CD4-positive, alpha-beta T cell treated with Interleukin-2 at 100 ng/mL for 4 hours (primary cell): ENCODE results near the gene CHRNA4.
"Not testable (repeated sequence)": the region's sequence is repeated elsewhere in the genome, so short reads cannot be mapped to it uniquely, and the experiment has no call there.

Source experiments
- DNase-seq: peaks from one replicate; pipeline ENCODE4 v3.0.0-alpha.2; 2020; ENCODE audit warnings: low spot score

CHRNA4 gene

DNA sequence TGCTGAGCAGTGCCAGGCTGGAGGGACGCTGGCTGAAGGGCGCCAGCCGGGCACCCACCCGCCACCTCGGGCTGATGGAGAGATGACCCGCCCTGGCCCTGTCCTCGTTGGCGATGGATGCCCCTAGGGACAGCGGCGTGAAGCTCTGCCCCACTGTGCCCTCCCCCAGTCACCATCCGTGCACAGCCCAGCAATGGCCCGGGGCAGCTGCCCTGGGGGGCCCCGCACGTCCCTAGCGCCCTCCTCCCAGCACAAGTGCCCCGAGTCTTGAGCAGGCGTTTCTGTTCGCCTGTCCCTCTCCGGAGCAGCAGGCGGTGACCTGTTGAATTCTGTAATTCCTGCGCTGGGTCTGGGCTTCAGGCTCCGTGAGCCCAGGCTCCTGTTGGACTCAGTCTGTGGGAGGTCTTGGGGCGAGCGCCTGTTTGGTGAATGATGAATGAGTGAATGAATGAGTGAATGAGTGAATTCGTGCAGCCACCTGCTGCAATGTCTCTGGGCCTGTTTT, 36.8 kb upstream of the CHRNA4 start:
- DNase-seq: no peak

DNA sequence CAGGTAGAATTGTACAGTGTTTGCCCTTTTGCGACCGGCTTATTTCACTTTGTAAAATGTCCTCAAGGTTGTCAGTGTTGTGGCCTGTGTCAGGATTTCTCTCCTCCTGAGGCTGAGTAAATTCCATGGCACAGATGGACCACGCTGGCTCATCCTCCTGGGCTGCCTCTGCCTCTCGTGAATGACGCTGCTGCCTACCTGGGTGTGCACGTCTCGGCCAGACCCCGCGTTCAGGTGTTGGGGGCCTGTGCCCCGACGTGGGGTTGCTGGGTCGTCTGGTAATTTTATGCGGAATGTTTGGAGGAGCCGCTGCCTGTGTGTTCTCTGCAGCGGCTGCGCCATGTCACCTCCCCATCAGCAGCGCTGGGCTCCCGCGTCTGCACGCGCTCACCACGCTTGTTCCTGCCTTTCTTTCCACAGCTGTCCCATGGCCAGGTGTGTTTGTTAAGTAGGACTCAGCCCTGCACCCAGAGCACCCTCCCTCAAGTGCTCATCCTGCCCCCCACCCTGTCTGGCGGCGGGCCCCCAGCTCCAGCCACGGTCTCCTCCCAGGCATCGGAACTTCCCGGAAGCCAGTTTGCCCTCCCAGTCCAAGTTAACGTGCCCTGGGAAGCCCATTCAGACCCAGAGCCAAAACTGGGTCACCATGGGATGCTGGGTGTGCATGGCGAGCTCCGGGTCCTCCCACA, 36.1 kb upstream of the CHRNA4 start:
- DNase-seq: no peak

DNA sequence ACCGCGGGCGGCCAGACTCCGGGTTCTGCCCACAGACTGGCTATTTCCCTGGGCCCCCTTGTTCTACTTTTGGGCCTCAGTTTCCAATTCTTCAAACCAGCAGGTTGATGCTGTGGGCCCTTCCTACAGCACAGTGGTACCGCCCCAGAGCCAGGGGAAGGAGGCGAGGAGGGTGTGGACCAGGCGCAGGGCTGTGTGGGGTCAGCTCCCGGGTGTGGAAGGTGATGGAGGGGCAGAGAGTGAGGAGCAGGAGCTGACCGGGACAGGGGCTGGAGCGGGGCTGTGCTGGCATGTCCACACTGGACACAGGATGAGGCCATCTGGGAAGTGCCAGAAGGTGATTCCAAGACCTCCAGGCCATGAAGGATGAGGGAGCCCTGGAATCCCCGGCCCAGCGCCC, 35.2 kb upstream of the CHRNA4 start:
- DNase-seq: no peak

DNA sequence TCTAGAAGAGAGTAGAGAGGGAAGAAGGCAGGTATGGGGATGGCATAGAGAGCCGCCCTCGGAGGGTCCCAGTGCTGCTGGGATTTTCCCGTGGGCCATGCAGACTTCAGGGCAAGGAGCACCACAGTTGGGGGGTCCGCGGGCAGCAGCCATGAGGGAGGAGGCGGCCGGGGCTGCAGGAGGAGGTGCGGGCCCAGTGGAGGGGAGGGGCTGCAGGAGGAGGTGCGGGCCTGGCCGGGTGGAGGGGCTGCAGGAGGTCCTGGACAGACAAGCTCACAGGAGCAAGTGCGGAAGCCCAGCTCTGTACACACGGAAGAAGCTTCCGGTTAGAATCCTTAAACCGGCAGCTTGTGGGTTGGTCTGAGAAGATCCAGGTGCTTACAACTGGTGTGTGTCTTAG, 34.6 kb upstream of the CHRNA4 start:
- DNase-seq: no peak

DNA sequence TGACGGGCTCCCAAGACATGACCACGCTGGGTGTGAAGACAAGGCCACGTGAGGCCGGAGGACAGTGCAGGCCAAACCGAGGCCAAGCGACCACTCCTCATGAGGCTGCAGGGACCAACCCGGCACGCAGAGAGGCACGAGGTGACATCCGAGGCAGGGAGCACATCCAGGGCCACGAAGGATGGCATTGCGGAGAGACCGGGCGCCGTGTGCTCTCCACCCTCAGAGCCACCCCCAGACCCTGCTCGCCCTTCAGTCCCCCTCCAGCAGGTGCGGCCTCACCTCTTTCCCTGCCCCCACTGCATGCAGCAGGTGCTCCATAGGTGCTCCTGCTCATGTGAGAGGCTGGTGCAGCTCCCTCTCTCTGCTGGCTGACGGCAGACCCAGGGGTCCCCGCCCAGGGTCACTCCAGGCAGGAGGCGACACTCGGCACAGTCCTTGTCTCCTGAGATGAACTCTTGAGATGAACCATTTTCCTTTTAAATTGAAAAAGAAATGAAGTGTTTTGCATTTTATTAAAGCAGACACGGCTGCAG, 33.8 kb upstream of the CHRNA4 start:
- DNase-seq: no peak

DNA sequence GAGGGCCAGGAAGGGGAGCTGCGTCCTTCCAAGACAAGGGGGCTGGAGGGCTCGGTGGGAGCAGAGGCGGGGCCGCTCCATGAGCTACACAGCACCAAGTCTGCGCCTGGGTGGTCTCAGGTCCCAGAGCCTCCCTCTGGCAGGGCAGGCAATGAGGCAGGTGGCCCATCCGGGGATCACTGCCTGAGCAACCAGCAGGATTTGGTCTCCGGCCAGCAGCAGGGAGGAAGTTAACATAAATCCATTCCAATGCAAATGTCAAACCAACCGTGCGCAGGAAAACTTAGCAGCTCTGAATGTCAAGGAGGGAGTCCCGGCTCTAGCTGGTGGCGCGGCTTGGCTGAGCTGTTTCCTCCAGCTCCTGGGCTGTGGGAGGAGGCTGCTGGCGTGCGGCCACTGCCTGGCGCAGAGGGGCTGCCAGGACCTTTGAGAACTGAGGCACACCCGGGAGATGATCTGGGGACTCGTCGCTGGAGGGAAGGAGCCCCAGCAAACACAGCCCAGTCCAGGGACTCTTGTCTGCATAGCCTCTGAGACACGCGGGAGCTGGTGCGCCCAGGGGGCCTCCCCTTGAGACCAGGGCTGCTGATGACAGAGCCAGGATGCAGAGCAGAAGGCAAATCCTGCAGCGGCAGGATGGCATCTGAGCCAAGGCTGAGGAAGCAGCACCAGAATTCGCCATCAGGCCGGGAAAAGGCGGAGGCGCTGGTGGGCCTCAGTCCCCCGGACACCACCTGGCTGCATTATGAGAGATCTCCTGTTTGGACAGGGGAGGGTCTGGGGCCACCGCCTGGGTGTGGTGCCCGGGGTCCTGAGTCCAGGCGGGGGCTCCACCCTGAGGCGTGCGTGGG, 33.1 kb upstream of the CHRNA4 start:
- no peak for DNase-seq

DNA sequence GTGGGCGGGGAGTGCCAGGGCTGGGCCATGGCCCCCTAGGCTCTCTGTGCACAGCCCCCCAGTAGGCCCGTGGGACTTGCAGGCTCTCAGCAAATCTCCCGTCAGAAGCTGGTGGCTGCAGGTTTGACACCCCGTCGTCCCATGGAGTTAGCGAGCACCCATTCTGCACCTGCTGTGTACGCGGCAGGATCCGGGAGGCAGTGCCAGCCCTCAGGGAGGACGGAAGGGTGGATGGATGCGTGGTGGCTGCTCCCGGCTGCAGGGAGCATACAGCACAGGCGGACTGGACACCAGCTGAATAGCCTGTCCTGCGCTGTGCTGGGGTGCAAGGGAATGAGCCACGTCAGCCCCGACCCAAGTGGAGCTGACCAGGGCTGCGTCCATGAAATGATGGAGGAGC, 32.4 kb upstream of the CHRNA4 start:
- no peak for DNase-seq

DNA sequence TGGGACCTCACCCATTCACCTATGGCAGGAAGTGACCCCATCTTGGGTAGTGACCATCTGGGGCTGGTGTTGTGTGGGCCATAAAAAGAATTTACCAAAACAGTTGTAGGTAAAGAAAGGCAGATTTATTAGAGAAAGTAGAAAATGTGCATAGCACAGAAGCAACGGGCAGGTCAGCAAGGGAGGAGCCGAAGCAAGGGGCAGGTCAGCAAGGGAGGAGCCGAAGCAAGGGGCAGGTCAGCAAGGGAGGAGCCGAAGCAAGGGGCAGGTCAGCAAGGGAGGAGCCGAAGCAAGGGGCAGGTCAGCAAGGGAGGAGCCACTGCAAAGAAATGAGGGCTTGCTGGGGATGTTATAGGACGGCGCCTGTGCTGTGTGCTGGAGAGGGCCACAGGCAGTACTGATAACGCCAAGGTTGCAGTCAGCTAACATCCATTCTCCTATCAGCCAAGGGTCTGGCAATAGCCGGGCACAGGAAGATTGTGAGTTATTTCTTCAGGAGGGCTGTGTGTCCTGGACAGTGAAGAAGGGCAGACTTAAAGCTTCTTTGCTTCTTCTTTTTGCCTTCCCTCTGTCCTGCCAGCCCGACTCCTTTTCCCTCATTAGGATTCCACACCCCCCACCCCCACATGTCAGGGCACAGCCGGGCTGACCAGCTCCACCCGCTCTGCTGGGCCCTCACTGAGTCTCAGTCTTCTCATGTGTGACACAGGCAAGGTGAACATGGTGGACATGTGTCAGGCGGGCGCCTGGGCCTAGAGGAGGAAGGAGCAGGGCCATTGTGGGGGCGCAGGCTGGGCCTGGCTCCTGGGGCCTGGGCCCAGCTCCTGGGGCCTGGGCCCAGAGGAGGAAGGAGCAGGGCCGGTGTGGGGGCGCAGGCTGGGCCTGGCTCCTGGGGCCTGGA, 31.6 kb upstream of the CHRNA4 start:
- no peak for DNase-seq

DNA sequence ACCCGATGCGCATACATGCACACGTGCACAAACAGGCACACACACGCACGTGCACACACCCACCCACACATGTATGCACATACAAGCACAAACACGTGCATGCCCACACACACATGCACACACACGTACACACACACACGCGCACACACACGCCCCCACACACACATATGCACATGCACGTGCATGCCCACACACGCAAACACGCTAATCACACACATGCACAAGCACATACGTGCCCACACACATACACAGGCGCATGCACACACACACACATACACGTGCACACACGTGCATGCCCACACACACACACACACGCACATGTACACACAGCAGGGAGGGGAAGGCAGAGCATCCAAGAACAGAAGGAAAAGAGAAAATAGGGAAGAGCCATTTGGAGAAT, 26.8 kb upstream of the CHRNA4 start:
- no peak for DNase-seq

DNA sequence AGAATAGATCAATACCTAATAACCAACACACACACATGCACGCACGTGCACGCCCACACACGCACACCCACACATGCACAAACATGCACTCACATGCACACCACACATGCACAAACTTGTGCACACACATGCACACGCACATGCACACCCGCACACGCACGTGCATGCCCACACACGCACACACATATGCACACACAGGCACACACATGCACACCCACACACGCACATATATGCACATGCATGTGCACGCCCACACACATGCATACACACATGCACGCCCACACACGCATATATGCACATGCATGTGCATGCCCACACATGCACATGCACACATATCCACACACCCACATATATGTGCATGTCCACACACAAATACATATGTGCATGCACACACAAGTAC, 26.2 kb upstream of the CHRNA4 start:
- no peak for DNase-seq

DNA sequence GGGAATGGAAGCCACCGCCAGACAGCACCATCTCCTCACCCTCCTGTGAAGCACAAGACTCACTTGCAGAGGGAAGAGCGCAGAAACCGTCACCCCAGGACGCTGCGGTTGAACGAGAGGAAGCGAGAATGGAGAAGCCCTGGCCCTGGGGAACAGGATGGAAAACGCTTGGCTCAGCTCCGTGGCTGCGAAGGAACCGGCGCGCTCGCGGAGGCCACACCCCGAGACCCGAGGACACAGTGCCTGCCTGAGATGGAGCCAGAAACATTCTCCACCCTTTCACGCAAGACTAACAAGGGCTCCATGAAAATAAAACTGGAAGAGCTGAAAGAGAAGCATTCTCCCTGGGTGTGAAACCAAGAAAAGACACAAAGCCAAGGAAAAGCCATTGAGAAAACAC, 25.3 kb upstream of the CHRNA4 start:
- no peak for DNase-seq

DNA sequence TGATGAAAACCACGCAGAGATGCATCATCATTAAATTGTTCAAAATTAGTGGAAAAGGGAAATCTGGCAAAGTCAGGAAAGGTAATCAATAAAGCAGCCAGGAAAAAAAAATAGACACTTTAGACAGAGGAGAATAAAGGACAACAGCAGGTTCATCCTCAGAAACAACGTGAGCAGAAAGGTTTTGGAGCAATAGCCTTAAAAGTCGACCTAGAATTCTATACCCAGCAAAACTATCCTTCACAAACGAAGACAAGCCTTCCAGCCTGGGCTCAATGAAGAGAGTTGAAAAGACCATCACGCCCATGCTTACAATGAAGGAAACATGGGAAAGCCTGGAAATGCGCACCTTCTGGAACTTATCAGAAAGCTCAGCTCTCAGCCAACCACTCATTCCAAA, 24.7 kb upstream of the CHRNA4 start:
- no peak for DNase-seq

DNA sequence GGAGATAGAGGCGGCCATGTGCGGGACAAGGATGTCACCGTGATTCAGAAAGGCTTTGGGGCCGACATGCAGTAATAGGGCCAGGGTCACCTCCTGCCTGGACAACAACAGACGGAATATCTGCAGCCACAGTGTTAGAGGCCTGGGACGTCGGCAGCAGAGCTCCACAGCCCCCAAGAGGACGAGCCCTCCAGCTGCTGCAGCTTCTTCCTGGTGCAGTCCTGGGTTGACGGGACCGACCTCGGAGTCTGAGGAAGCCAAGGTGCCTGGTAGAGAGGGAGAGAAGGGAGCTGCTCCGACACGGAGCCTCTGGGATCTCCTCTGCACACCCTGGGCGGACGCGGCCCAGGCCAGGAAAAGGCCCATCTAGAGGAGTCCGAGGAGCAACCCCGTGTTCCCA, 23.2 kb upstream of the CHRNA4 start:
- DNase-seq: no peak

DNA sequence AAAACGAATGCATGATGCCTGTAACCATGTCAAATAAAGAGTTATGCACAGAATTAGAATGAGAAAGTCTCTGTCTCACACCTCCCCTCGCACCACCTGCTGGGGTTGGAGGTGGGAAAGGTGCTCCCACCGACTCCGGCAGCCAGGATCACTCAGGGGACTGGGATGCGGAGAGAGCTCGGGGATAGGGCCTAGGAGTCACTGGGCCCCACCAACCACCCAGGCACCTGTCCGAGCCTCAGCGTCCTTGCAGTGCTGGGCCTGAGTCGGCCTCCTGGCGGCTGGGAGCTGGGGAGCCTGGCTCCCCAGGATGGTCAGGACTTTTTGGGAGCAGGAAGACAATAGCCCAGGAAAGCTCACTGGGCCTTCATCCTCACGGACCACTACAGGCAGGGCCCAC, 22.4 kb upstream of the CHRNA4 start:
- no peak for DNase-seq

DNA sequence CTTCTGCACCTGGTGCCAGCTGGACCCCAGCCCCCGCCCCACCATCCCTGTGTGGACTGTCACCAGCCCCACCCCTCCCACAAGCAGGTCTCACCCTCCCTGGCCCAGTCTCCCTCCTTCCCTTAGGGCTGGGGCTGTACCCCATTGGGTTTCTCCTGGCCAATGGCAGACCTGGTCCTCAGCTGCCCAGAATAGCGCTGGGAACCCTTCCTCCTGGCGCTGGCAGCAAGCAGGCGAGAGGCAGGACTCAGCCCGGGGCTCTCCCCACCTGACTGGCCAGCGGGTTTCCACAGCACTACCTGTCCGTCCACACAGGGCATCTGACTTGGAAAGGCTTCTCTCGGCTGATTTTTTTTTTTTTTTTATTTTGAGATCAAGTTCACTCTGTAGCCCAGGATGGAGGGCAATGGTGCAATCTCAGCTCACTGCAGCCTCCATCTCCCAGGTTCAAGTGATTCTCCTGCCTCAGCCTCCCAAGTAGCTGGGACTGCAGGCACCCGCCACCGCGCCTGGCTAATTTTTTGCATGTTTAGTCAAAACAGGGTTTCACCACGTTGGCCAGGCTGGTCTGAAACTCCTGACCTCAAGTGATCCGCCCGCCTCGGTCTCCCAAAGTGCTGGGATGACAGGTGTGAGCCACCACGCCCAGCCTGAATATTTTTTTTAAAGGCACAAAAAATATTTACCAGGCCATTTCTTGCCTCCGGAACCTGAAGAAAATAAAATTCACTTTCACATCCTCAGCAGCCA, 21.6 kb upstream of the CHRNA4 start:
- no peak for DNase-seq

DNA sequence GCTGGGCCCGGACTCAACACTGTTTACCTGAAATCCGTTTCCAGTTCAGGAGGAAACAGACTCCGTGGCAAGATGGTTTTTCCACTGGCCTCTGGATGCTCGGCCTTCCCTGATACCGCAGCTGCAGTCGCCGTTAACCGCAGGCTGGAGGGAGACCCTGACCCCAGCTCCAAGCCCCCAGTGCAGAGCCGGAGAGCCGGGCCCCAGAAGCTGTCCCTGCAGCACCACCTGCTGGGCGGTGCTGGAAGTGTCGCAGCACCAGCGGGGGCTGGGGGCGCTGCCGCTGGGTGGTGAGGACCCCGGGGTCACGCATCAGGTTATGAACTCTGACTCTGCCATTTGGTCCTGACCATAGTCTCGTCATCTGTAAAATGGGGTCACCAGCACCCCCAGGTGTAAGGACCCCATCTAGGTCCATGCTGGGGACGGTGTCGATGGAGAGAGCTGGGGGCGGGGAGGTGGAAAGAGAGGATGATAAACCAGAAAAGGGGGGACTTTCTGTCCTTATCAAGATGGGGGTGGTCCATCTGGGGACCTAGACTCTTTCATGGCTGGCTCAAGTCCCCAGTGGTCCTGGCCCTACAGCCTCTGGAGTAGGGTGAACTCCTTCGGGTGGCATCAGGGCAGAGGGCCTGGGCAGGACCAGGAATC, 20.8 kb upstream of the CHRNA4 start:
- peak; percentile 7 for DNase-seq

DNA sequence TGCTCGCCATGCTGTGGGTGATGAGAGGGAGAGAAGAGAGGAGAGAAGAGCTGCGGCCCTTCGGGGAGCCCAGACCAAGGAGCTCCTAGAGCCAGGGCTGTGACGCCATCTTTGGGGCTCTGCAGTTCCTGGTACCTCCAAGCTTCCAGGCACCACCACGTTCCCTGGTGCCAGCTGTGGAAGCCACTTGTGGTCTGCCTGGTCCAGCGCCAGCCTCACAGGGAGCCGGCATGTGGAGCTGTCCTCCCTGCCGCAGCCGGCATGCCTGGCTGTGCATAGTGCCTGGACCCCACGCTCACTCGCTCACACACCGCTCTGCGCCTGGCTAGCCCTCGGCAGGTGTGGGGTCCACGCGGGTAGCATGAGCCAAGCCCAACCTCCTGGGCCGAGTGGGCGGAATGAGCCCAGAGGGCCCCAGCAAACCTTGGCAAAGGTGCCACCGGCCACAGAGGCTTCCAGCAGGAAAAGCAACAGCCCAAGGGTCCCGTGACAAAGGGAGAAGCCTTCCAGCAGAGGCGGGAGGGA, 19.3 kb upstream of the CHRNA4 start:
- no peak for DNase-seq

DNA sequence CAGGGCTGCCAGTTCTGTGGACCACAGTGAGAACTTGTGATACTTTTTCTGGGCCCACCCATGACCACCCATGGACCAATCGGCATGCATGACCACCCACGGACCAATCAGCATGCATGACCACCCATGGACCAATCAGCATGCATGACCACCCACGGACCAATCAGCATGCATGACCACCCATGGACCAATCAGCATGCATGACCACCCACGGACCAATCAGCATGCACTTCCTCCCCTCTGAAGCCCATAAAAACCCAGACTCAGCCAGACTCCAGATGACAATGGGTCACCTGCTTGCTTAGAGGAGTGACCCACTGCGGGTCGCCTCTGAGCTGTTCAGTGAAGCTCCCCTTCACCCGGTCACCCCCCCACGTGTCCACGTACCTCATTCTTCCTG, 18.7 kb upstream of the CHRNA4 start:
- not testable (repeated sequence) for DNase-seq

DNA sequence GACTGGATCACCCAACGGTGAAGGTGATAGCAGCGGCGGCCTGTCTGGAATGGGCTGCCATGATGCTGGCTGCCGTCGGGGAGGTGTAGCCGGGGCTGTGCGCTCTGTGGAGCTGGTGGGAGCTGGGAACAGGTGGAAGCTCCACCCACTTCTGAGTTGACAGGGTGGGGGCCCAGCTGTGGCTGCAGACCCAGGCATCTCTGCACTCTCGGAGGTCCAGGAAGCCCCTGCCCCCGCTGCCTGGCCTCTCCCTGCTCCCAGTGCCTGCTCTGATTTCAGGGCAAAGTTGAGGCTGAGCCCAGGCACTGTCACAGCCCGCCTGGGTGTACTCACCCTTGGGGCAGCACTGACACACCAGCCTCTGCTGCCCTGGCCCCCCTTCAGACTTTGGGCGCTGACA, 18.1 kb upstream of the CHRNA4 start:
- DNase-seq: no peak

DNA sequence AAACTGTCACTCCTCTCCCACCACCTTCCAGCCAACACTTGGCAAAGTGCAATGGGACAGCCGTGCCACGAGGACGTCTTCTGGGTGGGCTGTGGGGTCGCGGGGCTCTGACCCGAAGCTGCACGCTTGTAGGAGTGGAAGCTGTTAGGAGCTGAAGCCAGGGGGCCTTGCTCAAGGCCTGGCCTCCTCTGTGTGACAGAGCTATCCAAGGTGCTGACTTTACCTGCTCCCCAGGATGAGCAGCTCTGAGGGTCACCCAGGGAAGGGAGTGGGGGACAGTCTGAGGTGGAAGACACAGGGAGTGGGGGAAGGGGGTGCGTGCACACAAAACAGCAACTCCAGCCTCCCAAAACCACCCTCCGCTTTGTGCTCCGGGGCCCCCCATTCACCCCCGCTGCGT, 17.5 kb upstream of the CHRNA4 start:
- no peak for DNase-seq

DNA sequence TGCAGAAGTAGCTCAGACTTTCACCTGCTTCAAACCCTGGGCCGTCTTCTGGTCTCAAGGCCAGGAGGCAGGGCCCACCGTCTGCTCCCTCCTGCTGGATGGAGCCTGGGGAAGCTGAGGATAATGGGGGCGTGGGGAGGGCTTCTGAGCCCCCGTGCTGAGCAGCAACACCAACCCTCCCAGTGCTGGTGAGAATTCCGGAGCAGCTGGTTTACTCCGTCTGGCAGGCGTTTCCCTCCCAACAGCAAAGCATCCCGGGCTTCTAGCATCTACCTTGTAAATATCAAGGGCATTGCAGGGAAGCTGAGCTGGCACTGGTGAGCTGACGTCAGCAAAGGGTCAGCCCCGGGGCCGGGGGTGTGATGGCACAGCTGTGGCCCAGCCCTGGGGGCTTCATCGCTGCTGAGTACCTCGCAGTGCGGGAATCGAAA, 16.8 kb upstream of the CHRNA4 start:
- no peak for DNase-seq
